Activated naive CD8-positive, alpha-beta T cell treated with anti-CD3 and anti-CD28 coated beads, Interleukin-2, amount 50 U/mL, for 16 hours (primary cell): ENCODE results near the gene VAPA.

Experiments used
- DNase-seq: peaks from one replicate; pipeline ENCODE4 v3.0.0-alpha.2; 2020; ENCODE audit warnings: low read depth, low spot score

Gene VAPA

GRCh38 chr18:9973470-9973869, 59.7 kb downstream of the VAPA start:
- DNase-seq = no peak

GRCh38 chr18:9974279-9974915, 60.6 kb downstream of the VAPA start:
- no peak for DNase-seq

- no peak for DNase-seq
These were observed 61.8 kb downstream of the VAPA start for GRCh38 chr18:9975658-9976057.

GRCh38 chr18:9982711-9983110, 68.9 kb downstream of the VAPA start:
- no peak for DNase-seq

- no peak for DNase-seq
These were observed 70.3 kb downstream of the VAPA start for GRCh38 chr18:9984080-9984479.

- DNase-seq = no peak
These were observed 71.8 kb downstream of the VAPA start for GRCh38 chr18:9985641-9986040.

- DNase-seq = no peak
These were observed 72.5 kb downstream of the VAPA start for GRCh38 chr18:9986156-9986930.

- DNase-seq = no peak
These were observed 73.5 kb downstream of the VAPA start for GRCh38 chr18:9987345-9987744.

GRCh38 chr18:9987931-9988330, 74.1 kb downstream of the VAPA start:
- DNase-seq = no peak

- DNase-seq = no peak
These were observed 74.8 kb downstream of the VAPA start for GRCh38 chr18:9988665-9989064.

GRCh38 chr18:9989481-9989880, 75.7 kb downstream of the VAPA start:
- no peak for DNase-seq

GRCh38 chr18:9991011-9992000, 77.5 kb downstream of the VAPA start:
- DNase-seq = no peak

- no peak for DNase-seq
These were observed 78.6 kb downstream of the VAPA start for GRCh38 chr18:9992300-9992972.

- DNase-seq = no peak
These were observed 79.2 kb downstream of the VAPA start for GRCh38 chr18:9992973-9993520.

GRCh38 chr18:9993521-9994025, 79.8 kb downstream of the VAPA start:
- no peak for DNase-seq

GRCh38 chr18:9994026-9994570, 80.3 kb downstream of the VAPA start:
- DNase-seq = no peak

- no peak for DNase-seq
These were observed 81.0 kb downstream of the VAPA start for GRCh38 chr18:9994701-9995235.

GRCh38 chr18:9995631-9996030, 81.8 kb downstream of the VAPA start:
- DNase-seq = no peak

- no peak for DNase-seq
These were observed 82.3 kb downstream of the VAPA start for GRCh38 chr18:9996094-9996493.

GRCh38 chr18:9997711-9998110, 83.9 kb downstream of the VAPA start:
- no peak for DNase-seq
